NB4 (cell line): ENCODE results near the gene FNDC5.

Source experiments
- DNase-seq: peaks from one replicate; pipeline ENCODE4 v3.0.0; 2010; ENCODE audit warnings: low read depth
- H3K4me3 ChIP-seq: one replicate; pipeline ENCODE4 v1.5.1; 2011; ENCODE audit warnings: mild to moderate bottlenecking, low read depth, low read length, moderate library complexity
- CTCF ChIP-seq: IDR thresholded peaks from one replicate; pipeline ENCODE4 v1.5.1; 2012; ENCODE audit warnings: low read depth, low read length
- MAX ChIP-seq: IDR thresholded peaks from 2 replicates; pipeline ENCODE4 v1.6.1; 2011; ENCODE audit warnings: low read depth, low read length
- MYC ChIP-seq: IDR thresholded peaks from 2 replicates; pipeline ENCODE4 v1.6.1; 2011; ENCODE audit warnings: low read depth, low read length
- POLR2A ChIP-seq: IDR thresholded peaks from 2 replicates; pipeline ENCODE4 v1.6.1; 2011; ENCODE audit warnings: mild to moderate bottlenecking; ENCODE audit not compliant: insufficient read length; ENCODE audit errors: extremely low read depth

FNDC5 gene

GRCh38 chr1:32876341-32877210 is 5.9 kb upstream of the FNDC5 start:
- peak; percentile 71 for DNase-seq
- H3K4me3 ChIP-seq = no peak overlapping the region
- TF ChIP-seq CTCF = peak; percentile 88
- TF ChIP-seq POLR2A = no peak
- peak; percentile 40; the same call in 1 of the 2 replicates for TF ChIP-seq MYC
- TF ChIP-seq MAX = peak; percentile 40; the same call in 1 of the 2 replicates

GRCh38 chr1:32874860-32875752 is 4.4 kb upstream of the FNDC5 start:
- DNase-seq = no peak
- TF ChIP-seq POLR2A = no peak
- no peak for TF ChIP-seq MYC
- TF ChIP-seq MAX = no peak
- no peak for TF ChIP-seq CTCF
- H3K4me3 ChIP-seq = no peak overlapping the region

- TF ChIP-seq MYC (no peak), CTCF (no peak), POLR2A (no peak), MAX (no peak)
- no peak overlapping the region for H3K4me3 ChIP-seq
- no peak for DNase-seq
Observed at GRCh38 chr1:32873484-32873883, 2.8 kb upstream of the FNDC5 start.

- no peak overlapping the region for H3K4me3 ChIP-seq
- DNase-seq = no peak
- TF ChIP-seq CTCF (no peak), MAX (no peak), MYC (no peak), POLR2A (no peak)
Observed at GRCh38 chr1:32872192-32872460, 1.4 kb upstream of the FNDC5 start.

- DNase-seq = peak; percentile 36
- TF ChIP-seq MAX (no peak), POLR2A (no peak), CTCF (no peak), MYC (no peak)
- H3K4me3 ChIP-seq = no peak overlapping the region
Observed at GRCh38 chr1:32871364-32872191, 866 bp upstream of the FNDC5 start.
